Measurements from ENCODE around the gene ATP6V0D1. TPM values are rescaled to one million over a fixed set of nuclear protein-coding genes. Genes with fewer than 3 reads are reported as not detected.

The ATP6V0D1 gene
- total RNA-seq (2022; extraction: Qiagen RNA extraction; ENCODE audit: low read depth): 104 to 119 TPM (median 107 TPM) in 5 replicates

DNA sequence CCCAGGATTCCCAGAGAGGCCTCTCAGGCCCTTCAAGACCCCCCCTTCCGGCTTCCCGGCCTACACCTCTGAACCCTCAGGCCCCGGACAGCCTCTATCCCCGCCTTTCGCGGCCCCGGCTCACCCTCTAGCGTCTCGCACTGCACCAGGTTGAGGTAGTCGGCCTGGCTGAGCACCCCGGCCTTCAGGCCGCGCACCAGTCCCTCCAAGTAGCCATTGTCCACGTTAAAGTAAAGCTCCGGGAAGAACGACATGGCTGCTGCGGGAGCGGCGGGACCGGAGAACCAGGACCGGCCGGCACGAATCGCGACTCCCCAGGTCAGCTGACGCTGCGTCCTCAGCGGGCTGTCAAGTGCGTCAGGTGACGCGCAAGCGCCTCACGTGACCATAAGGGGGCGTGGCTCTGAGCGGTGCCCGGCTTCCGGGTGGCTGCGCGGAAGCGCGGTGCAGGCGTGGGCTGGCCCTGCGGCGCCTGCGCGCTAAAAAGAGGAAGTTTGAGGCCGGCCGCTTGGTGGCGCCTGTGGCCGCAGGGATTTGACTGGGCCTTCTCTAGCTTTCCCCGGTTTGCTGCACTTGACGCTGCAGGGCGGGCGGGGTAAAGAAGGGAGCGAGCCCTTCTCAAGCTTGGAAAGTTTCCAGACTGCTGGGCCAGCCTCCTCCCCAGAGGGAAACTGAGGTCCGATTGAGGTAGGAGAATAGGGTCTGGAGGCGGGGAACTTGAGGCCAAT lies at the start of gene ATP6V0D1:
TSS of gene ATP6V0D1 (minus strand) at position 325 of the 728 bp plus-strand sequence. CDS start at position 254, 71 bp downstream.

DNA sequence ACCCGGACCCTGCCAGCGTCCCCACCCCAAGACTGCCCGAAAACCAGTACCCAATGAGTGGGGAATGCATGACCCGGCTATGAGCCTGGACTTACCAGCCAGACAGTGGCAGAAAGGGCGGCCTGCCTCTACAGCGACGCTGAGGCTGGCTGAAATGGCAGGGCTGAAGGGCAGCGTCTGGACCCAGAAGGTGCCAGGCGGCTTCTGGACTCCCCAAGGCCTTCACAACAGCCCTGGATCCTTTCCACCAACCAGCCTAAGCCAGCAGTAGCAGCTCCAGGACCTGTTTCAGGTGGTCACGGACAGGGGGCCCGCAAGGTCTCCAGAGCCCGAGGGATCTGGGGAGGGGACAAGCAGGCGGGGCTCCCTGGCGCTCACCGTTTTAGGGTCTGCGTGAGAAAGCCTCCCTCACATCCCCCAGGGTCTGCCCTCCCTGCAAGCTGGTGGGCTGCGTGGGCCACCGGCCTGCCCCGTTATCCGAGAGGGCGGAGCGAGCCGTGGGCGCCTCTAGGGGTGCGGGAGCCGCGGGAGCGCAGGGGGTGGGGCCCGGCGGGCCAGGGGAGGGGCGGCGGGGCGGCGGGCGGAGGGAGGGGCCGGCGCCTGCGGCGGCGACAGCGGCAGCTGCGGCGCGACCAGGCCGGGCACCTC lies 47.4 kb upstream of the ATP6V0D1 start, which contains the start of gene RIPOR1:
TSS of gene RIPOR1 (plus strand) at position 608 of the 648 bp plus-strand sequence. CDS start 9,618 bp downstream, outside the sequence.

DNA sequence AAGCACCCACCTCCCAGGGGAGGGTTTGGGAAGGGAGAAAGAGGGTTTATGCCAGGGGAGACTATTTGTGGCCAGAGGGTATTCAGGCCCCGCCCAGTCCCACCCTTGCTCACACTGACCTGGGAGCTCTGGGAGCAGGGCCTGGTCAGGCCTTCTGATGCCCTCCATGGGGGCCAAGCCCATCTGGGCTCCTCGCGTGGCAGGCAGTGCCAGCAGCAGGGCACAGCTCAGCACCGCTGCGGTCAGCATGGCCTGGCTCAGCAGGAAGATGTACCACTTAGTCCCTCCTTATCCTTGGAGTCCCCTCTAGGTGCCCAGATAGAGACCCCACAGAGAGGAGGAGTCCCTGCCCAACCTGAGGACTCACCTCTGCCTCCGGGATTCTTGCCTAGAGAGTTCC lies 2.2 kb upstream of the ATP6V0D1 start, which contains the start of gene AGRP:
TSS of gene AGRP (minus strand) at position 398 of the 400 bp plus-strand sequence. CDS start at position 249, 149 bp downstream.

DNA sequence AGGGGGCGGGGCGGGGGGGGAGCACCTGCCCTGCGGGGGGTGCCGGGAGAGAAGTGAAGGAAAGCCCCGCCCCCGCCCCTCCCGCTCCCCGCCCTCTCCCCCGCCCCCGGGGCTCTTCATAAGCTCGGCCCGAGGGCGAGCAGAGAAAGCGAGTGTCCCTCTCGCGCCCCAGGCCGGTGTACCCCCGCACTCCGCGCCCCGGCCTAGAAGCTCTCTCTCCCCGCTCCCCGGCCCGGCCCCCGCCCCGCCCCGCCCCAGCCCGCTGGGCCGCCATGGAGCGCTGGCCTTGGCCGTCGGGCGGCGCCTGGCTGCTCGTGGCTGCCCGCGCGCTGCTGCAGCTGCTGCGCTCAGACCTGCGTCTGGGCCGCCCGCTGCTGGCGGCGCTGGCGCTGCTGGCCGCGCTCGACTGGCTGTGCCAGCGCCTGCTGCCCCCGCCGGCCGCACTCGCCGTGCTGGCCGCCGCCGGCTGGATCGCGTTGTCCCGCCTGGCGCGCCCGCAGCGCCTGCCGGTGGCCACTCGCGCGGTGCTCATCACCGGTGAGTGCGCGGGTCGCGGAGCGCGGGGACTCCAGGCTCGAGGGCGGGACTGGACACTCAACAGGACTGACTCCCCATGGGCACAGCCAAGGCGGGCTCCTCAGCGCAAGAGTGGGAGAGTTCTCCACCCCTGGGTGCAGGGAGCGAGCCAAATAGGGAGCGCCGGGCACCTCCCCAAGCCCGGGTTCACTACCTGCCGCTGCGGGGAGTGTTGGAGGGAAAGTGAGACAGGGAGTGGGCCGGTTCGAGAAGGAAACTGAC lies 49.8 kb downstream of the ATP6V0D1 start, which contains the start of gene HSD11B2:
TSS of gene HSD11B2 (plus strand) at position 145 of the 798 bp plus-strand sequence. CDS start at position 273, 128 bp downstream.

DNA sequence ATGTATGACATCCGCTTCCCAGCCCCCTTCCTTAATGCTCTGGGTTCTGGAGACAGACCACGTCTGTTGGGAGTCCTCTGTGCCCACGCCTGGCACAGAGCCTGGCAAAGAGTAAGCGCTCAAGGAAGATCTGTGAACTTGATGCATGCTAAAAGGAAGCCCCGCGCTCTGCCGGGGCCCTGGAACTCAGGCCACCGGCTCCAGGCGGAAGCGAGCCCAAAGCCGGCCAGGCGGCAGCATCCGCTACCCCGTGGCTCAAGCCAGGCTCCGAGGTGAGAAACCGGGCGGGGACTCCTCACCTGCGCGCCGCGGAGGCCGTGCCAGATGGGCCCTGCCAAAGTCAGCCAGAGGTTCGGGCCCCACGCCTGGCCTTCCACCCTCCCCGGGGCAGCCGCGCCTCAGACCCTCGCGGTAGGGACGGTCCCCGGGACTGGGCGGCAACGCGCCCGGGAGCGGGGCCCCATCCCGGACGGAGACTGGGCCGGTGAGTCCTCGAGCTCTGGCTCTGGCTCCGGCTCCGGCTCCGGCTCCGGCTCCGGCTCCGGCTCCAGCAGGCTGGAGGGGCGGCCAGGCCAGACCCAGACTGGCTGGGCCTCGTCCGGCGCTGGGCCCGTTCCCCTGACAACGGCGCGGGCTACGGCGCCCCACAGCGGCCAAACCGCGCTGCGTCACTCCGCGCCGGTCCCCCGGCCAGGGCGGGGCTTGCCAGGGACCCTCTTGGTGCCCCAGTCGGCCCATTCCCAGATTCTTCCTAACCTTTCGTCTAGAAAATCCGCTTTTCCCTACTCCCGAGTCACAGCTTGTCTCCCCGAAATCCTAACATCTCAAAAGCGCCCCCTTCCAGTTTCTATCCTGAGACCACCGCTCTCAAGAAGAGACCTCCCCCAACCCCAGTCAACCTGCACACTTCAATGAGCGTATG lies 64.8 kb downstream of the ATP6V0D1 start, which contains the start of gene ZDHHC1:
TSS of gene ZDHHC1 (minus strand) at position 606 of the 922 bp plus-strand sequence. CDS start 8,702 bp downstream, outside the sequence.

DNA sequence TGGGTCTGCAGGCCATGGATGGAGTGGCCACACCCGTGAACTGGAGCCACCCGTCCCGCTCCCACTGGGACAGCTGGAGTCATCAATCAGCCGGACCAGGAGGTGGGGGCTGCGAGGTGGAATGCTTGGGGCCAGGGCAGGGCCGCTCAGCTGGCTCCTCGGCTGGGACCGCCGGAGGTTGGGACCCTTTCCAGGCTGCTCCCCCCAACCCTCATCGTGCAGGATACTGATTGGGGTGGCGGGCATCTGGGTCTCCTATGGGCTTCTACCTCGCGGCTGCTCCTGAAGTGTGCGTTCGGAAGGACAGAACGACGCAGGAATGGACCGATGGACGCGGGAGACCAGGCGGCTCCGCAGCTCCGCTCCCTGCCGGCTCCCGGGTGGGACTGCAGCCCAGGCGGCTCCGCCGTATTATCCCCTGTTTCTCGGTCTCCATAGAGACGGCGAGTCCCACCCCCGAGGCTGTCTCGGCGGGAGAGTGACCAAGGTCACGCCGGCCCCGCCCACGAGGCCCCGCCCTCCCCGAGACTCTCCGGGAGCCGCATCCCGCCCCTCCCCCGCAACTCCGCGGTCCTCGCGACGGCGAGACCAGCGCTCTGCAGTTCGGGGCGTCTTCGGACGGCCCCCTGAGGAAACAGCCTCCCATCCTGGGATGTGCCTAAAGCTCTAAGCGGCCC lies 87.7 kb downstream of the ATP6V0D1 start, which contains the start of gene TPPP3:
TSS of gene TPPP3 (minus strand) at position 388 of the 677 bp plus-strand sequence. CDS start 2,387 bp downstream, outside the sequence.

Other genes starting within 250 kb of the ATP6V0D1 start
- gene FHOD1, start 233.7 kb downstream of the ATP6V0D1 start, total RNA-seq (2022; extraction: Qiagen RNA extraction; ENCODE audit: low read depth): 37.1 to 55.5 TPM (median 49.9 TPM) in 5 replicates
- 1.1 to 1.8 TPM (median 1.7 TPM) in 5 replicates for gene SLC9A5, start 232.2 kb downstream of the ATP6V0D1 start, total RNA-seq (2022; extraction: Qiagen RNA extraction; ENCODE audit: low read depth)
- 13.3 to 19.0 TPM (median 18.7 TPM) in 5 replicates for gene PLEKHG4, start 201.6 kb downstream of the ATP6V0D1 start, total RNA-seq (2022; extraction: Qiagen RNA extraction; ENCODE audit: low read depth)
- gene KCTD19, start 154.4 kb downstream of the ATP6V0D1 start, total RNA-seq (2022; extraction: Qiagen RNA extraction; ENCODE audit: low read depth): 0.20 to 0.37 TPM (median 0.28 TPM) in 4 of 5 replicates, not detected in the other
- gene LRRC36, start 154.3 kb downstream of the ATP6V0D1 start, total RNA-seq (2022; extraction: Qiagen RNA extraction; ENCODE audit: low read depth): 0.23 to 0.48 TPM (median 0.23 TPM) in 3 of 5 replicates, not detected in the others
- gene TPPP3, start 87.7 kb downstream of the ATP6V0D1 start, total RNA-seq (2022; extraction: Qiagen RNA extraction; ENCODE audit: low read depth): 10.2 to 14.4 TPM (median 12.0 TPM) in 5 replicates
- gene ZDHHC1, start 64.7 kb downstream of the ATP6V0D1 start, total RNA-seq (2022; extraction: Qiagen RNA extraction; ENCODE audit: low read depth): 5.3 to 6.9 TPM (median 6.3 TPM) in 5 replicates
- 0.64 to 2.0 TPM (median 1.7 TPM) in 5 replicates for gene HSD11B2, start 50.0 kb downstream of the ATP6V0D1 start, total RNA-seq (2022; extraction: Qiagen RNA extraction; ENCODE audit: low read depth)
- not detected in 5 replicates for gene AGRP, start 2.4 kb upstream of the ATP6V0D1 start, total RNA-seq (2022; extraction: Qiagen RNA extraction; ENCODE audit: low read depth)
- gene RIPOR1, start 47.7 kb upstream of the ATP6V0D1 start, total RNA-seq (2022; extraction: Qiagen RNA extraction; ENCODE audit: low read depth): 38.6 to 43.8 TPM (median 41.5 TPM) in 5 replicates
- 35.5 to 40.4 TPM (median 38.4 TPM) in 5 replicates for gene CTCF, start 81.4 kb upstream of the ATP6V0D1 start, total RNA-seq (2022; extraction: Qiagen RNA extraction; ENCODE audit: low read depth)
- gene CARMIL2, start 164.0 kb upstream of the ATP6V0D1 start, total RNA-seq (2022; extraction: Qiagen RNA extraction; ENCODE audit: low read depth): 0.49 to 1.8 TPM (median 1.2 TPM) in 5 replicates
- 24.1 to 37.2 TPM (median 32.7 TPM) in 5 replicates for gene ACD, start 179.1 kb upstream of the ATP6V0D1 start, total RNA-seq (2022; extraction: Qiagen RNA extraction; ENCODE audit: low read depth)
- 1.2 to 2.1 TPM (median 1.8 TPM) in 5 replicates for gene PARD6A, start 179.8 kb upstream of the ATP6V0D1 start, total RNA-seq (2022; extraction: Qiagen RNA extraction; ENCODE audit: low read depth)
- gene ENKD1, start 185.6 kb upstream of the ATP6V0D1 start, total RNA-seq (2022; extraction: Qiagen RNA extraction; ENCODE audit: low read depth): 8.0 to 11.8 TPM (median 10.9 TPM) in 5 replicates
- 0.06 to 0.17 TPM in 2 of 5 replicates, not detected in the others for gene C16orf86, start 185.7 kb upstream of the ATP6V0D1 start, total RNA-seq (2022; extraction: Qiagen RNA extraction; ENCODE audit: low read depth)
- gene GFOD2, start 238.2 kb upstream of the ATP6V0D1 start, total RNA-seq (2022; extraction: Qiagen RNA extraction; ENCODE audit: low read depth): 16.1 to 17.8 TPM (median 17.5 TPM) in 5 replicates

Data from A549 treated with DMSO at 1 μM for 4 hours (cell line).